Mesenteric fat pad (tissue), 1 donor: ENCODE results near the gene HOXC4. TPM values are rescaled to one million over a fixed set of nuclear protein-coding genes. Genes with fewer than 3 reads are reported as not detected.

Experiments
- DNase-seq: peaks from one replicate; pipeline ENCODE4 v3.0.0-alpha.2; 2020; ENCODE audit warnings: low spot score
- total RNA-seq: library from RNA; stranded (reverse); fragmentation: NEBNext Ultra II Directional; extraction: Animal tissue kit (Norgen Biotek cat#: 25700); gene quantifications from one replicate; pipeline ENCODE4 v1.2.1, GENCODE V29; 2021
- donor health status: DM: yes; HTN: yes; CAD: no.

HOXC4 gene
- total RNA-seq, 1 donor from 2014 or later: 2.2 TPM

- no peak for DNase-seq
These were observed 25.1 kb upstream of the HOXC4 start, which contains the start of gene HOXC6 for GRCh38 chr12:54028314-54029201. HOXC6 (plus strand) TSS chr12:54028440; CDS start chr12:54028522, 82 bp downstream.

DNA sequence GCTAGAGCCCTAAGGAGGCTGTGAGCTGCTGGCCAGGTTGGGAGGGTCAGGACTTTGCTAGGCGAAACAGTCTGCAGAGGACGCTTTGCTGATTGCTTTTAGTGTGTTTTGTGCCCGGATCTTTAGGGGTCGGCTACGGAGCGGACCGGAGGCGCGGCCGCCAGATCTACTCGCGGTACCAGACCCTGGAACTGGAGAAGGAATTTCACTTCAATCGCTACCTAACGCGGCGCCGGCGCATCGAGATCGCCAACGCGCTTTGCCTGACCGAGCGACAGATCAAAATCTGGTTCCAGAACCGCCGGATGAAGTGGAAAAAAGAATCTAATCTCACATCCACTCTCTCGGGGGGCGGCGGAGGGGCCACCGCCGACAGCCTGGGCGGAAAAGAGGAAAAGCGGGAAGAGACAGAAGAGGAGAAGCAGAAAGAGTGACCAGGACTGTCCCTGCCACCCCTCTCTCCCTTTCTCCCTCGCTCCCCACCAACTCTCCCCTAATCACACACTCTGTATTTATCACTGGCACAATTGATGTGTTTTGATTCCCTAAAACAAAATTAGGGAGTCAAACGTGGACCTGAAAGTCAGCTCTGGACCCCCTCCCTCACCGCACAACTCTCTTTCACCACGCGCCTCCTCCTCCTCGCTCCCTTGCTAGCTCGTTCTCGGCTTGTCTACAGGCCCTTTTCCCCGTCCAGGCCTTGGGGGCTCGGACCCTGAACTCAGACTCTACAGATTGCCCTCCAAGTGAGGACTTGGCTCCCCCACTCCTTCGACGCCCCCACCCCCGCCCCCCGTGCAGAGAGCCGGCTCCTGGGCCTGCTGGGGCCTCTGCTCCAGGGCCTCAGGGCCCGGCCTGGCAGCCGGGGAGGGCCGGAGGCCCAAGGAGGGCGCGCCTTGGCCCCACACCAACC, 23.9 kb upstream of the HOXC4 start:
- DNase-seq: no peak

- DNase-seq: no peak
These were observed 23.2 kb upstream of the HOXC4 start for GRCh38 chr12:54030442-54030801.

GRCh38 chr12:54030889-54031471, 22.7 kb upstream of the HOXC4 start:
- DNase-seq: no peak

DNA sequence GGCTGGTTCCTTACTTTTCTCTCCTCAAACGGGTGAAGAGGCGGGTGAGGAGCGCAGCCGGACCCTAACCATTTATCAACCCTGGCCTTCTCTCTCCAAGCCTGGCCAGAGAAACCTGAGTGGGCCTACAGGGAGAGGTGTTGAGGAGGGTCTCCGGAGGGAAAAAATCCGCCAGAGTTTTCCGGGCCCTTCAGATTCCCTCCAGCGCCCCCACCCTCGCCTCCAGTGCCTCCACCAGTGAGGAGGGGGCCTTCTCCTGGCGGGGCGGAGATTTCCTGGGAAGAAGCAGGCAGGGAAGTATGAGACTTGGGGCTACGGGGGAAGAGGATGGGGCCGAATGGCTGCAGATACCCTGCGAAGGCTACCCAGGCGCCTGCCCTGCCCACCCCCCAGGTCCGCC, 22.2 kb upstream of the HOXC4 start:
- DNase-seq: no peak

DNA sequence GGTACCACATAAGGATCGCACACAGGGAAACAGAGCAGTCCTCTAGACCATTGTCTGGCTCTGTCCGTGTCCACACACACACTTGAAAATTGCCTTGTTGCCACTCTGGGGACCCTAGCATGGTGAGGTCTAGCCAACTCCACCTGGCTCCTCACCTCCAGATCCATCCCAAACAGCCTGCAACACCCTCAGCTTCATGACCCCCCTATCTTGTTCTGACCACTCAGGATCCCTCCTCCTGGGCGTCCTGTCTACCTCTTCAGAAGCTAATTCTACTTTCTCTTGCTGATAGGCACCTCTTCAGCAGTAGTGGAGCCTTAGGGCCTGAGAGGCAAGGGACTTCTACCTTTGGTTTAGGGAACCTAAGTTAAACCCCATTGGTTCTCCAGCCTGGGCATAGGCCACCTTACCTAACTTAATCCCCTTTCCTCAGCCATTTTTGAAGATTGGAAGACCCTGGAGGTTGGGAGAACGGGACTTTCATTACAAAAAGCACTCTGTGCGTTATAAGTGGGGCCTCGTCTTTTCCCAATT, 21.5 kb upstream of the HOXC4 start:
- no peak for DNase-seq

- no peak for DNase-seq
These were observed 21.0 kb upstream of the HOXC4 start, which contains the start of gene HOXC5 for GRCh38 chr12:54032627-54033100. HOXC5 (plus strand) TSS chr12:54033050; CDS start chr12:54033123, 73 bp downstream.

- no peak for DNase-seq
These were observed 20.3 kb upstream of the HOXC4 start for GRCh38 chr12:54033106-54033979.

GRCh38 chr12:54033980-54034784, 19.5 kb upstream of the HOXC4 start:
- DNase-seq: no peak

GRCh38 chr12:54034785-54035310, 18.8 kb upstream of the HOXC4 start:
- no peak for DNase-seq

DNA sequence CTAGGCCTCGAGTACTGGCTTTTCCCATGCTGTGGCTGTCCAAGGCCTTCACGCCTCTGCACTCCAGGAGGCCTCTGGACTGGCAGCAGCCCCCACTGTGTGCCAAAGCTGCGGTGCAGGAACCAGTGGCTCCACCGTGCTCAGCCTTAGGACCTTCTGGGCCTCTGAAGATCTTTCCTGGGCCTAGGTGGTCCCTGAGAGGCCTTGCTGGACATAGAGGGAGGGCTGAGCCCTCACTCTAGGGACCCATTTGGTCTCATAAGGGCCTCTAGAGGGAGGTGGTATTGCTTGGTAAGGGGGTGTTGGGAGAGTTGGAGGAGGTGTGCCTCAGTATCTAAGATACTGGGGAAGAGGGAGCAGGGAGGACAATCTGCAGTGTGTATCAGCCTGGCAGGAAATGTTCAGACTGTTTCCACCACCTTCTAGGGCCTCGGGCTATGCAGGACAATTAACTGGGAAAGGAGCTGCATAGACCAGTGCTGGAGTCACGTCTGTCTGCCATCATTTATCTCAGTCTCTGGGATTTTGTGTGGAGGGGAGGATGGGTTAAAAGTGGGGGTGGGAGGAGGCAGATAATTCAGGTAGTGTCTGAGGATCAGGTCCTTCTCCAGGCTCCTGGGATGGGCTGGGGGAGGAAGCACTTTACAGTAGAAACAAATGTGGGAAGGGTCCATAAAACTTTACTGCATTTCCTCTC, 17.9 kb upstream of the HOXC4 start:
- DNase-seq: no peak

DNA sequence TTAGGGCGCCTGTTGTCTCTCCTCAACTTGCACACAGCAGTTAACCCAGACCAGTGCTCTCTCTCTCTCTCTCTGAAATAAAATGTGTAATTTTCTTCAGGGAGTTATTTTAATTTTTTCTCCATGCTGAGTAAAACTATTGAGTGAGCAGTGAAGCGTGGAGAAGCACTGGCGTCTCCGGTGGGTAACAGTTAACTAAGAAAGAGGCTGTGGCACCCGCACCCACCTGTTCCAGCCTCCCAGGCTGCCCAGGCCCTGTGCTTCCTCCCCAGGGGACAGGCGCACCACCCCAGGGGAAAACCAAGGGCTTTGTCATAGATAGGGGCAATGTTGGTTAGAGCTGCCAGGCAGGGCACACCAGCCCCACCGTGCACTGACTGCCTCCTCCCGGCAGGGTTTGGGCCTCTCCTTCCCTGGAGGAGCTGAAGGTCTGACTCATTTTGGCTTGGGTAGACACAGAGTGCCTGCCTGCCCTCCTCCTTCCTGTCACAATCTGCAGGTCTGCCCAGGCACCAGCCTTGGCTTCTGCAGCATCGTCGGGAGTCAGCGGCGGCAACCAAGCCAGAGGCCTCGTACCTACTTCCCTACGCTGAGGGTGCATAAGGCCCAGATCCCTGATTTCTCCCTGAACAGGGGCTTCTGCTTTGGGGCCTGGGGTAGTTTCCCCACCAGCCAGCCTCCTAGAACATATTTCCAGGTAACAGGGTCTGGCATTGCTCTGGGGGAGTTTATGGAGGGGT, 16.8 kb upstream of the HOXC4 start:
- no peak for DNase-seq

GRCh38 chr12:54037360-54038283, 16.0 kb upstream of the HOXC4 start:
- no peak for DNase-seq

DNA sequence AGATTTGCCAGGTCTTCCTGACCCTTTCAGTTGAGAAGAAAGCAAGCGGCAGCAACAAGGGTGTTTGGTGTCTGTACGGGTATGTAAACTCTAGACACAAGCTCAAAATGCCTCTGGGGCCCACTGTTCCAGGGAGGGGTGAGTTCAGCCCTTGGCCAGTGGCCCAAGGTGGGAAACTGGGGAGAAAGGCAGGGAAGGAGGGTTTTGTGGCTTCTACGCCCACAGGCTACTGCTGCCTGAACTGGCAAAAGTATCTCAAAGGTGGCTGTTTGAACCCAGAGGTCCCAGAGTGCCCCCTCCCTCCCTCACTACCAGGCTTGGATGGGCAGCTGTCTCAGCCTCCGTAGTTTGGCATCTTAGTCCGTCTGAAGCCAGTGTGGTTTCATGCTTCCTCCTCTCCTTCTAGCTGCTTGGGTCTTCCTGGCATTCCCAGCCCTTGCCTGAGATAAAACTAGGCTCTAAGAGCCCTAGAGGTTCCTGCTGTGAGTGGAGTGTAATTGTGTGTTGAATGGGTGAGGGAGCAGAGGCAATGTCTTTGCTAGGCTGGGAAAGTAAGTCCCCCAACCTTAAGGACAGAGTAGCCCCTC, 15.3 kb upstream of the HOXC4 start:
- DNase-seq: no peak

GRCh38 chr12:54038871-54039414, 14.7 kb upstream of the HOXC4 start:
- DNase-seq: no peak
